PC-3 (cell line): Measurements from ENCODE around the gene LMTK3. TPM values are rescaled to one million over a fixed set of nuclear protein-coding genes. Genes with fewer than 3 reads are reported as not detected.

Experiments
- ATAC-seq: fragments of 200-7000 bp; cut with Tn5 transposase; 2 replicates; pipeline ENCODE4 v1.9.1; 2020; ENCODE audit warnings: mild to moderate bottlenecking, moderate library complexity
- BruUV-seq: library from RNA; stranded (reverse); fragments of 400-500 nt; replicated peaks from 2 replicates; lab custom pipeline; 2021; lab: Mats Ljungman, UMichigan
- CTCF ChIA-PET: fragments of 300-600 bp; sonication (Branson Sonifier 250); formaldehyde crosslinking; loops from one replicate; lab custom pipeline; 2022; ENCODE audit warnings: antibody characterized with exemption; lab: Charles Lee
- POLR2A ChIA-PET: fragments of 300-600 bp; sonication (Branson Sonifier 250); formaldehyde crosslinking; loops from one replicate; lab custom pipeline; 2022; ENCODE audit warnings: antibody characterized with exemption; ENCODE audit not compliant: unreplicated experiment; lab: Charles Lee
- DNase-seq: peaks from one replicate; pipeline ENCODE4 v3.0.0-alpha.2; 2015
- H2AFZ ChIP-seq: fragments of 300-600 bp; sonication (generic); 2 replicates; pipeline ENCODE4 v1.6.0; 2016; ENCODE audit warnings: antibody characterized with exemption, low read length
- H3F3A ChIP-seq: fragments of 300-600 bp; sonication (generic); one replicate; pipeline ENCODE4 v1.6.0; 2017; ENCODE audit warnings: antibody characterized with exemption, low read length, control low read depth, mild to moderate bottlenecking; ENCODE audit not compliant: unreplicated experiment
- H3K27ac ChIP-seq: fragments of 300-600 bp; sonication (generic); 2 replicates; pipeline ENCODE4 v1.5.1; 2016; ENCODE audit warnings: mild to moderate bottlenecking, low read length
- H3K27me3 ChIP-seq: fragments of 300-600 bp; sonication (generic); 2 replicates; pipeline ENCODE4 v1.6.1; 2016; ENCODE audit warnings: low read length, mixed read lengths
- H3K36me3 ChIP-seq: fragments of 300-600 bp; sonication (generic); 2 replicates; pipeline ENCODE4 v1.6.1; 2016; ENCODE audit warnings: low read depth, mixed run types, low read length, mixed read lengths
- H3K4me1 ChIP-seq: fragments of 300-600 bp; sonication (generic); 2 replicates; pipeline ENCODE4 v1.5.1; 2016; ENCODE audit warnings: low read length; ENCODE audit not compliant: insufficient read depth
- H3K4me2 ChIP-seq: fragments of 300-600 bp; sonication (generic); 2 replicates; pipeline ENCODE4 v1.6.0; 2016; ENCODE audit warnings: low read length
- H3K4me3 ChIP-seq: fragments of 300-600 bp; sonication (generic); 2 replicates; pipeline ENCODE4 v1.5.1; 2016; ENCODE audit warnings: mild to moderate bottlenecking, low read length, mixed read lengths
- H3K79me2 ChIP-seq: fragments of 300-600 bp; sonication (generic); 2 replicates; pipeline ENCODE4 v1.6.1; 2017; ENCODE audit warnings: low read length, mixed read lengths
- H3K9ac ChIP-seq: fragments of 300-600 bp; sonication (generic); 2 replicates; pipeline ENCODE4 v1.6.0; 2016; ENCODE audit warnings: mild to moderate bottlenecking, low read length
- H3K9me2 ChIP-seq: fragments of 300-600 bp; sonication (generic); replicated peaks from 2 replicates; pipeline ENCODE4 v1.6.1; 2016; ENCODE audit warnings: mixed run types, low read length, mixed read lengths
- H3K9me3 ChIP-seq: fragments of 300-600 bp; sonication (generic); 2 replicates; pipeline ENCODE4 v1.6.1; 2016; ENCODE audit warnings: low read length, mixed read lengths
- H4K20me1 ChIP-seq: fragments of 300-600 bp; sonication (generic); 2 replicates; pipeline ENCODE4 v1.6.1; 2016; ENCODE audit warnings: low read length, mixed read lengths
- EZH2 ChIP-seq: fragments of 300-600 bp; sonication (generic); IDR thresholded peaks from one replicate; pipeline ENCODE4 v1.6.1; 2017; ENCODE audit warnings: antibody characterized with exemption, mild to moderate bottlenecking, low read length; ENCODE audit not compliant: unreplicated experiment
- EZH2phosphoT487 ChIP-seq: fragments of 300-600 bp; sonication (generic); IDR thresholded peaks from 2 replicates; pipeline ENCODE4 v1.6.1; 2018; ENCODE audit warnings: mild to moderate bottlenecking, antibody characterized with exemption, low read length, borderline replicate concordance
- intact Hi-C: fragments of 100-400 bp; cut with micrococcal nuclease; formaldehyde crosslinking; loops from 2 replicates; pipeline ENCODE4 v1.9.0; 2023
- total RNA-seq: library from RNA; depleted of rRNA; stranded (reverse); fragments of >200 nt; gene quantifications from 2 replicates; pipeline ENCODE4 v1.2.3, GENCODE V29; 2014
- TF ChIP-seq, protein P1 (sequence below): fragments of 300-600 bp; sonication (generic); conservative IDR thresholded peaks from 2 replicates; pipeline ENCODE4 v1.5.1; 2017; ENCODE audit warnings: antibody characterized with exemption, low read depth, mild to moderate bottlenecking, low read length

LMTK3 gene
- total RNA-seq, 1 experiment from 2014 or later = 4.8 TPM

DNA sequence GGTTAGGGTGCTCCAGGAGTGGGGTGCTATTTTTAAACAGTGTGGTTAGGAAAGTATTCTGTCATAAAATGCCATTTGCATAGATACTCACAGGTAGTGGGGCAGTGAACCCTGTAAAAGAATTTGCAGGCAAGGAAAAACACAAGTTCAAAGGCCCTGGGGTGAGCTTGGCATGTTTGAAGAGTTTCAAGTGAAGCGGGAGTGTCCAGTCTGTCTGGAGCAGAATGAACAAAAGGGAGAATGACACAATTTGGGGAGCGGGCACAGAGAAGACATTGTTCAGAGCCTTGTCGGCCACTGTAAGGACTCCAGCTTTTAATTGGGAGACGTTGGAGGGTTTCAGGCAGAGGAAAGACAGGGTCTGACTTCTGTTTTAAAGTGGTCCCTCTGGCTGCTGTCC lies 63.1 kb downstream of the LMTK3 start:
- no peak overlapping the region for H3K4me2 ChIP-seq
- H3K27me3 ChIP-seq = no peaks in the 10 kb centered on the region
- H3K79me2 ChIP-seq = peaks cover 33% of the 10 kb centered on the region
- H3K9ac ChIP-seq = no peak overlapping the region
- H4K20me1 ChIP-seq = no peaks in the 10 kb centered on the region
- intact Hi-C loops = loop anchor here (5.0 kb wide), 1 partner anchor 56 kb away; the partner anchor contains the start of genes GRIN2D and KDELR1
- no peak overlapping the region for H3K27ac ChIP-seq
- H3K36me3 ChIP-seq = peaks cover 42% of the 10 kb centered on the region
- peaks cover 18% of the 10 kb centered on the region for H3K4me1 ChIP-seq
- no TSS peak for BruUV-seq
- H3K9me2 ChIP-seq = no peaks in the 10 kb centered on the region
- no peak for TF ChIP-seq EZH2phosphoT487
- TF ChIP-seq EZH2 = no peak
- TF ChIP-seq, protein P1, sequence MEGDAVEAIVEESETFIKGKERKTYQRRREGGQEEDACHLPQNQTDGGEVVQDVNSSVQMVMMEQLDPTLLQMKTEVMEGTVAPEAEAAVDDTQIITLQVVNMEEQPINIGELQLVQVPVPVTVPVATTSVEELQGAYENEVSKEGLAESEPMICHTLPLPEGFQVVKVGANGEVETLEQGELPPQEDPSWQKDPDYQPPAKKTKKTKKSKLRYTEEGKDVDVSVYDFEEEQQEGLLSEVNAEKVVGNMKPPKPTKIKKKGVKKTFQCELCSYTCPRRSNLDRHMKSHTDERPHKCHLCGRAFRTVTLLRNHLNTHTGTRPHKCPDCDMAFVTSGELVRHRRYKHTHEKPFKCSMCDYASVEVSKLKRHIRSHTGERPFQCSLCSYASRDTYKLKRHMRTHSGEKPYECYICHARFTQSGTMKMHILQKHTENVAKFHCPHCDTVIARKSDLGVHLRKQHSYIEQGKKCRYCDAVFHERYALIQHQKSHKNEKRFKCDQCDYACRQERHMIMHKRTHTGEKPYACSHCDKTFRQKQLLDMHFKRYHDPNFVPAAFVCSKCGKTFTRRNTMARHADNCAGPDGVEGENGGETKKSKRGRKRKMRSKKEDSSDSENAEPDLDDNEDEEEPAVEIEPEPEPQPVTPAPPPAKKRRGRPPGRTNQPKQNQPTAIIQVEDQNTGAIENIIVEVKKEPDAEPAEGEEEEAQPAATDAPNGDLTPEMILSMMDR = no peak
- CTCF ChIA-PET = no interaction called here
- H3K9me3 ChIP-seq = no peaks in the 10 kb centered on the region
- ATAC-seq (no peak), DNase-seq (no peak)
- H2AFZ ChIP-seq = no peak overlapping the region
- POLR2A ChIA-PET = no interaction called here
- no peak overlapping the region for H3K4me3 ChIP-seq
- H3F3A ChIP-seq = no peaks in the 10 kb centered on the region

DNA sequence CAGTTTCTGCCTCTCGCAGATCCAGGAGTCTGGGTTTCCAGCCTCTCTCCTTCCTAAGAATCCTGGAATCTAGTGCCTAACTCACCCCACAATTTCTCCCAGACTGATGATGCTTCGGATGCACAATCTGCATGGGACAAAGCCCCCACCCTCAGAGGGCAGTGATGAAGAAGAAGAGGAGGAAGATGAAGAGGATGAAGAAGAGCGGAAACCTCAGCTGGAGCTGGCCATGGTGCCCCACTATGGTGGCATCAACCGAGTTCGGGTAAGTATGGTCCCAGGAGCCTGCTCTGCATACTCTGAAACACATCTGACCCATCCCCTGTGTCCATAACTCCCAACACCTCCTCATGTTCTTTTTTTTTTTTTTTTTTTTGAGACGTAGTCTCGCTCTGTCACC lies 65.1 kb downstream of the LMTK3 start:
- Histone ChIP-seq H2AFZ (no peak overlapping the region), H3F3A (no peaks in the 10 kb centered on the region), H3K4me2 (peak overlapping the region; percentile 99), H3K27me3 (no peaks in the 10 kb centered on the region), H3K9me3 (no peaks in the 10 kb centered on the region), H3K4me1 (peaks cover 18% of the 10 kb centered on the region), H3K9me2 (no peaks in the 10 kb centered on the region), H4K20me1 (no peaks in the 10 kb centered on the region), H3K79me2 (peaks cover 30% of the 10 kb centered on the region), H3K36me3 (peaks cover 32% of the 10 kb centered on the region), H3K9ac (peak overlapping the region; percentile 97), H3K4me3 (peak overlapping the region; percentile 87), H3K27ac (peak overlapping the region; percentile 73)
- ATAC-seq = no peak
- TF ChIP-seq, protein P1 = no peak
- TF ChIP-seq EZH2 (no peak), EZH2phosphoT487 (no peak)
- BruUV-seq = no TSS peak
- CTCF ChIA-PET = no interaction called here
- DNase-seq = no peak
- intact Hi-C loops = loop anchor here (5.0 kb wide), 1 partner anchor 54 kb away; the partner anchor contains the start of genes GRIN2D and KDELR1
- POLR2A ChIA-PET = no interaction called here
